NCI-H1694 treated with DMSO at 0.1 percent for 48 hours (cell line): ENCODE measurements around the gene TCAF1.
"Not testable (repeated sequence)": the region's sequence is repeated elsewhere in the genome, so short reads cannot be mapped to it uniquely, and the experiment has no call there.

ENCODE experiments used
- DNase-seq: peaks from one replicate; lab custom pipeline; 2025; lab: John Stamatoyannopoulos, UW

The TCAF1 gene

DNA sequence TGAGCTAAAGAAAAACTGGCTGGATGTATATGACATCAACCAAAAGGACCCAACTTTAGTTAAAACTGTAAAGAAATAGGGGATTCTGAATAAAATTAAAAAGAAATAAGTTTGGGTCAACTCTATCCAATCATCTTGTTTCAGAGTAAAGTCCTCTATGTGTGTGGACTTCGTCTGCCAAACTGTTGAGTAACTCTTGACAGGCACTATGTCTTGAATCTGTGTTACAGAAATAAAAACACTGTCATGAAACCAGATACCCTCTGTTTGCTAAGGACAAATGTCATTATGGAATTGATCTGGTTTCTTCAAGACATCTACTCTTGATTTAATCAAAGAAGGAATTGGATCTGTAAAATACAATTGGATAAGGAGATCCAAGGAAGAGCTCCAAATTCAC lies 46.5 kb downstream of the TCAF1 start:
- not testable (repeated sequence) for DNase-seq

DNA sequence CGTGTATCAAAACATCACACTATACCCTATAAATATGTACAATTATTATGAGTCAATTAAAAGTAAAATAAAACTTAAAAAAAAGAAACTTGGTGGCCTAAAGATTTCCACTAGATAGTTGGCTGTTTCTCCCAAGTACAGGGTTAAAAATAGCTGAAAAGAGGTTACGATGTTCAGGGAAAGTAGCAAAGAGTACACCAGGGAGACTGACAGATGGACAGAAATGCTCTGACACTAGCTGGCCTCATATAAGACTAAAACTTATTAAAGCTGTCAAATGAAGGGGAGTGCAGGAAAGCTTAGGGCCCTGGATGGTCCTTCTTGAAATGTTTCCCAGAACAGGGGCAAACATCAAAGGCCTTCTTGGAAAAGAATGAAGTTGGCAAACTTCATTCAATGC lies 51.3 kb downstream of the TCAF1 start:
- DNase-seq = no peak

DNA sequence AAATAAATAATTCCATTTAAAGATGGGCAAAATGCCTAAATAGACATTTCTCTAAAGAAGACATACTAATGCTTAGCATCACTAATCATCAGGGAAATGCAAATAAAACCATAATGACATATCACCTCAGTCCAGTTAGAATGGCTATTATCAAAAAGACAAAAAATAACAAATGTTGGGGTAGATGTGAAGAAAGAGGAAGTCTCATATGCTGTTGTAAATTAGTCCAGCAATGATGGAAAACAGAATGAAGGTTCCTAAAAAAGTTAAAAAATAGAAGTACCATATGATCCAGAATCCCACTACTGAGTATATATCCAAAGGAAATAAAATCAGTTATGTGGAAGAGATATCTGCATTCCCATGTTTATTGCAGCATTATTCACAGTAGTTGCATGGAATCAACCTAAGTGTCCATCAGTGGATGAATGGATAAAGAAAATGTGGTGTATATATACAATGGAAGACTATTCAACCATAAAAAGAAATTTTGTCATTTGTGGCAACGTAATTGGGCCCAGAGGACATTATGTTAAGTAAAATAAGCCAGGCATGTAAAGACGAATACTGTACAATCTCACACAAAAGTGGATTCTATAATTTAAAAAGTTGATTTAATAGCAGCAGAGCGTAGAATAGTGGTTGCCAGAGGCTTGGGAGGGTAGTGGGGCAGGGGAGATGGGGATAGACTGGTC lies 52.0 kb downstream of the TCAF1 start:
- no peak for DNase-seq

DNA sequence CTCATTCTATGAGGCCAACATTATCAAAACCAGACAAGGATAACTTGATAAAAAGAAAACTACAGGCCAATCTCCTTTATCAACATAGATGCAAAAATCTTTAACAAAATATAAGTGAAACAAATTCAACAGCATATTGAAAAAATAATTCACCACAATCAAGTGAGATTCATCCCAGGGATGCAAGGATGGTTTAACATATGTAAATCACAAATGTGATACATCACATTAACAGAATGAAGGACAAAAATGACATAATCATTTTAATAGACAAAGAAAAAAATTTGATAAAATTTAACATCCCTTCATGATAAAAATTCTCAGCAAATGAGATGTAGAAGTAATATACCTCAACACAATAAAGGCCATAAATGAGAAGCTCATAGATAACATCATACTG lies 53.8 kb downstream of the TCAF1 start:
- DNase-seq = no peak

GRCh38 chr7:143846692-143847091 lies 55.3 kb downstream of the TCAF1 start:
- no peak for DNase-seq

DNA sequence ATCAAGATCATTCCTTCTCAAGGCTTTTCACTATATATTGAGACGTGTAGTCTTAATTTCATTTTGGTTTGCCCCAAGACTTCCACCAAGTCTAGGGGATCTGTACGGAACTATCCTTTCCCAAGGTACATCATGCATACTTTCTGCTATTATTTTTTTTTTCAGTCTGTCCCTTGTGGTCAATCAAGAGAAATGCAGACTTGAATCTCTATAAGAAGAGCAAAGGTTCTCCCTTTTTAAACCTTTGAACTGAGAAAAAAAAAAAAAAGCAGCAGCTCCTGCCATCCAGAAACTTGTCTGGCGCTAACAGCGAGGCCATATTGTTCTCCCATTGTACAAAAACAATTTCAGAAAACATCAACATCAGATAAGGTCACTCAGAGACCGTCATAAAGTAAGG lies 60.3 kb downstream of the TCAF1 start:
- not testable (repeated sequence) for DNase-seq

- not testable (repeated sequence) for DNase-seq
Measured at GRCh38 chr7:143840062-143840461, 61.9 kb downstream of the TCAF1 start.

DNA sequence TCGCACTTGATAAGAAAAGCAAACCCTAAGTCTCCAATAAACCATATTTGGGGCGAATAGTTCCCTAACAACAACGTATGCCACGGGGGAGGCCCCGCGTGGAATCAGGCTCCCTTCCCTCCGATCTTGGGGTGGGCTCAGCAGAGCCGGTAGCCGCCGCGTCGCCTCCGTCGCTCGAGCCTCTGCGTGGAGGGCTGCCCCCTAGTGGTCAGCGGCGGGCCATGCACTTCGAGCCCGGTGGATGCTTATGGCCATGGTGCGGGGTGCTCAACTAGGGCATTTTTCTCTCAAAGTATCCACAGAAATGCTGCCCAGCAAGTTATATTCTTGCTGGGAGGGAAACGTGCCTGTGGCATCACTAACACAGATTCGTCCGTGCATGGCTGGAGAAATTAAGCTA lies 64.8 kb downstream of the TCAF1 start:
- DNase-seq = not testable (repeated sequence)

GRCh38 chr7:143836622-143837021 lies 65.4 kb downstream of the TCAF1 start:
- not testable (repeated sequence) for DNase-seq

DNA sequence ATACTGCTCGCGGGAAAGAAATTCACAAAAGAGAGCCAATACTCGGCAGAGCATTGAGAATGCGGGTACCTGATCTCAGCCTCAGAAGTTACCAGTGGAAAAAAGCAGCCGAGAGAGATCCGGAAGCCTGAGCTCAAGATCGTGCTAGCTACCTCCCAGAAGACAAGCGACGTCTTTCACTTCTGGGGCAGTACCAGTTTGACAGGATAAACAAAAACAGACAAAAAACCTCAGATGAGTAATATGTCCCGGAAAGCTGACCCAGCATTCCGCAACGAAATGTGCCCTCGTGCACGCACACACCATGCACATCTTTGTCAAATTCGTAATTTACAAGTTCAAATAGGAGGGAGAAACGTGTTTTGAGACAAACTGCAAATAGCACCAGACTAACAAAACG lies 65.9 kb downstream of the TCAF1 start:
- DNase-seq = not testable (repeated sequence)

DNA sequence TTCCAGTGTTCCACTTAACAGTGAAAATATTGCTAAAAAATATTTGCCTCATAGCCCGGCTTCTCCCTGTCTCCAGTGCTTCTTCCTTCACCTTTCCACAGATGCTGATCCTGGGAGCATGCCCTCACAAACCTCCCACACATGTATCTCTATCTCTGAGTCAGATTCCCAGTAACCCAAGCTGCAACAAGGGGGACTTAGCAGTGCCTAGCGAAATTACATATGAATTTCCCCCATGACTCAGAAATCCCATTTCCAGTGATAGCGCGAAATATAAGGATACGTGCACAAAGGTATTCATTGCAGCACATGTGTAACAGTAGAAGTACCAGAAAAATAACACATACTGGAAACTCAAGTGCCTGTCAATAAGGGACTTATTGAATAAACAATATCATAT lies 75.4 kb downstream of the TCAF1 start:
- not testable (repeated sequence) for DNase-seq

- DNase-seq = not testable (repeated sequence)
Measured at GRCh38 chr7:143824295-143825135, 77.5 kb downstream of the TCAF1 start.

DNA sequence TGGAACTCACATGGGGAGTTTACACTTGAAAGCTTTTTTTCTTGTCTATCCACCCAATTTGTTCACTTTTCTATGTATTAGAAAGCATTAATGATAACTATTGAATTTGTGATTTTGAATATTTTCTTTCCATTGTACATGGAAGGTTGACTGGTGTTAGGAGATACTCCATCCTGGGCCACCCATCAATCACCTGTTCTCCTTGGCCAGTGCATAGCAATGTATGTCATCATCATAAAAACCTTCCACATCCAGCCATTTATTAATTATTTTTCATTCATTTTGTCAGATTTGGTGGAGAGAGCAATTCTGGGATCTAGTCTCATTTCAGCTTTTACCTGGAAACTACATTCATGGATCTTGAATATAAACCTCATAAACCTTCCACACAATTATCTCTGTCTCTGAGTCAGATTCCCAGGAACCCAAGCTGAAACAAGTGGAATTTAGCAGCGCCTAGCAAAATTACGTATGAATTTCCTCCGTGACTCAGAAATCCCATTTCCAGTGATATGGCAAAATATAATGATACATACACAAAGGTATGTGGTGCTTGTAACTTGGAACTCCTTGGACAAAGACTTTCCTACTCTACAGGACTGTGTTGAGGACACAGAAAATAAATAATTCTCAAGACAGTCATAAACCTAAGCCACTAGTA lies 78.2 kb downstream of the TCAF1 start:
- DNase-seq = not testable (repeated sequence)

DNA sequence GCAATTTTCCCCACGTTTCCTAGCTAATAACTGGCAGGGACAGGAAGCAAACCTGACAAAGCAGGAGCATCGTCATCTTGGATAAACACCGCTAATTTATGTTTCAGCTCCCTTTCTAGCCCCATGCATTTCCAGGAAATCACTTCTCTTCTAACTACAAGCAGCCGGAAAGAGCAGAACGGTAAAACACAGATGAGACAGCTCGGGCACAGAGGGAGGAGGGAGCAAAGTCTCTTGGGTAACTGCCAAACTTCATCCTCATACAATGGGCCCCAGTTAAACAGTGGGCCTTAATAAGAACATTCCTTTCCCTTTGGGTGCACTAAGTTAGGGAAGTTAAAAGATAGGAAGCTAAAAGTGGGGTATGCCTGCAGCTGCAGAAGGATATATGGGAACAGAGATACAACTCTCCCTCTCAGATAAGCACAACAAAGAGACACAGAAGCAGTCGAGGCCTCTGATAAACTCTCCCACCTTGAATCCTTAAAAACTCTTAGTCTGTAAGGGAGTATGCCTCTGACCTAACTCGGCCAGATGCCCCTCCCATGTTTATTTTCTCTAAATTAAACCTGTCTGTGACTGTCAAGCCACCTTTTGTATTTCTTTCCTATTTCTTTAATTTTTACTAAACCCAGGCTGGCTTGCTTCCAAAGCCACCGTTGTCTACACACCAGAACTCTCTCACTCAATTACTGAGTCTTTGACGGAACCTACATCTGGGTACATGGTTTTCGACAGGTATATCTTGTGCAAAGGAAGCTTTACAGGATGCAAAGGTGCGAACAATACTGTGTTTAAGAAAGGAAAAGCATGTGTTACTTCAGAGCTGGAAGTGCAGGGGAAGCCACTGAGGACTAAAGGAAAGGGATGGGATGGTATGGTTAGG lies 80.3 kb downstream of the TCAF1 start:
- DNase-seq = not testable (repeated sequence)

- not testable (repeated sequence) for DNase-seq
Measured at GRCh38 chr7:143817873-143818272, 84.1 kb downstream of the TCAF1 start.

- DNase-seq = not testable (repeated sequence)
Measured at GRCh38 chr7:143816471-143817133, 85.4 kb downstream of the TCAF1 start.

GRCh38 chr7:143810639-143811038 lies 91.3 kb downstream of the TCAF1 start:
- DNase-seq = not testable (repeated sequence)

GRCh38 chr7:143806664-143807071 lies 95.3 kb downstream of the TCAF1 start:
- DNase-seq = not testable (repeated sequence)
